Nephron (organoid): ENCODE results near the gene MIEF2.
A peak's percentile ranks its signal among the peaks of the same experiment; 100 is the strongest.

Source experiments
- H3K27ac Mint-ChIP-seq, 3 experiments: 2 replicates each; pipeline ENCODE4 v1.8.0; 2020; ENCODE audit warnings: mixed read lengths in 3 of 3, mild to moderate bottlenecking in 2 of 3, moderate library complexity in 1 of 3
- H3K27me3 Mint-ChIP-seq: 2 replicates; pipeline ENCODE4 v1.8.0; 2021; ENCODE audit warnings: low read depth, mild to moderate bottlenecking, moderate library complexity, mixed read lengths
- H3K36me3 Mint-ChIP-seq: 2 replicates; pipeline ENCODE4 v1.8.0; 2020; ENCODE audit warnings: low read depth, mixed read lengths
- H3K4me1 Mint-ChIP-seq: 2 replicates; pipeline ENCODE4 v1.8.0; 2020; ENCODE audit warnings: mixed read lengths
- H3K4me3 Mint-ChIP-seq, 3 experiments: 2 replicates each; pipeline ENCODE4 v1.8.0; 2020; ENCODE audit warnings: mild to moderate bottlenecking in 3 of 3, mixed read lengths in 3 of 3, moderate library complexity in 2 of 3
- H3K9me3 Mint-ChIP-seq: 2 replicates; pipeline ENCODE4 v1.8.0; 2020; ENCODE audit warnings: mixed read lengths
- TF ChIP-seq, protein P1 (sequence below), 3 experiments: fragments of 200-600 bp; sonication (generic); IDR thresholded peaks; one replicate each; pipeline ENCODE4 v1.5.0; 2021; ENCODE audit warnings: antibody characterized with exemption in 3 of 3; ENCODE audit not compliant: unreplicated experiment in 3 of 3

The MIEF2 gene

GRCh38 chr17:18259621-18260331 lies 686 bp upstream of the MIEF2 start:
- TF ChIP-seq, protein P1, sequence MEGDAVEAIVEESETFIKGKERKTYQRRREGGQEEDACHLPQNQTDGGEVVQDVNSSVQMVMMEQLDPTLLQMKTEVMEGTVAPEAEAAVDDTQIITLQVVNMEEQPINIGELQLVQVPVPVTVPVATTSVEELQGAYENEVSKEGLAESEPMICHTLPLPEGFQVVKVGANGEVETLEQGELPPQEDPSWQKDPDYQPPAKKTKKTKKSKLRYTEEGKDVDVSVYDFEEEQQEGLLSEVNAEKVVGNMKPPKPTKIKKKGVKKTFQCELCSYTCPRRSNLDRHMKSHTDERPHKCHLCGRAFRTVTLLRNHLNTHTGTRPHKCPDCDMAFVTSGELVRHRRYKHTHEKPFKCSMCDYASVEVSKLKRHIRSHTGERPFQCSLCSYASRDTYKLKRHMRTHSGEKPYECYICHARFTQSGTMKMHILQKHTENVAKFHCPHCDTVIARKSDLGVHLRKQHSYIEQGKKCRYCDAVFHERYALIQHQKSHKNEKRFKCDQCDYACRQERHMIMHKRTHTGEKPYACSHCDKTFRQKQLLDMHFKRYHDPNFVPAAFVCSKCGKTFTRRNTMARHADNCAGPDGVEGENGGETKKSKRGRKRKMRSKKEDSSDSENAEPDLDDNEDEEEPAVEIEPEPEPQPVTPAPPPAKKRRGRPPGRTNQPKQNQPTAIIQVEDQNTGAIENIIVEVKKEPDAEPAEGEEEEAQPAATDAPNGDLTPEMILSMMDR (IDR thresholded peaks at IDR 0.05; ENCODE audit: unreplicated experiment in 3 of 3) = no peak
- Mint-ChIP-seq H3K9me3 (no peaks in the 10 kb centered on the region), H3K4me1 (peaks cover 18% of the 10 kb centered on the region), H3K27me3 (no peaks in the 10 kb centered on the region), H3K4me3 (peak overlapping the region; percentile 83 to 89 (median 88)), H3K27ac (peak overlapping the region; percentile 70 to 88 (median 87)), H3K36me3 (peaks cover 8% of the 10 kb centered on the region)

DNA sequence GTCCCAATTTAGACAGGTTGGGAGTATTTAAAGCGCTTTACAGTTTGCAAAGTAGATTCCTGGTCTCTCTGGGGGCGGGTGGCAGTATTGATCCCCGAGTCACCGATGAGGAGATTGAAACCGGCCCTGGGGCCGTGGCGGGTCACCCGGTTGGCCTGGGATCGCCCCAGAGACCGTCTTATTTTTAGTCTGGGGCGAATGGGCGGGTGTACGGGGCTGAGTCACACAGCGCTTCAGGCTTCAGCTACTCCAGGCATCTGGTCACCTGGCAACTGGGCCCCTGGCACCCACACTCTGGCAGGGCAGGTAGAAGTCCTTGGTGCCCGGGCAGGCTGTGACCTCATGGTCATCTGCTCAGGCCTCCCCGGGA lies 669 bp downstream of the MIEF2 start:
- peaks cover 18% of the 10 kb centered on the region for H3K4me1 Mint-ChIP-seq
- H3K9me3 Mint-ChIP-seq = no peaks in the 10 kb centered on the region
- TF ChIP-seq, protein P1 (IDR thresholded peaks at IDR 0.05; ENCODE audit: unreplicated experiment in 3 of 3) = no peak
- H3K27ac Mint-ChIP-seq = peak overlapping the region in 2 of 3 experiments; percentile 45 to 87
- peak overlapping the region; percentile 83 to 89 (median 88) for H3K4me3 Mint-ChIP-seq
- H3K36me3 Mint-ChIP-seq = peaks cover 5% of the 10 kb centered on the region
- no peaks in the 10 kb centered on the region for H3K27me3 Mint-ChIP-seq

- H3K9me3 Mint-ChIP-seq = no peaks in the 10 kb centered on the region
- H3K4me1 Mint-ChIP-seq = peaks cover 18% of the 10 kb centered on the region
- H3K27ac Mint-ChIP-seq = peak overlapping the region in 2 of 3 experiments; percentile 45 to 87
- TF ChIP-seq, protein P1 (IDR thresholded peaks at IDR 0.05; ENCODE audit: unreplicated experiment in 3 of 3) = no peak
- H3K36me3 Mint-ChIP-seq = peaks cover 7% of the 10 kb centered on the region
- H3K4me3 Mint-ChIP-seq = peak overlapping the region; percentile 83 to 89 (median 88)
- H3K27me3 Mint-ChIP-seq = no peaks in the 10 kb centered on the region
These were observed 1.2 kb downstream of the MIEF2 start for GRCh38 chr17:18261659-18262058.

- Mint-ChIP-seq H3K4me3 (peak overlapping the region; percentile 83 to 89 (median 88)), H3K27me3 (no peaks in the 10 kb centered on the region), H3K36me3 (peaks cover 8% of the 10 kb centered on the region), H3K9me3 (no peaks in the 10 kb centered on the region), H3K4me1 (peaks cover 15% of the 10 kb centered on the region), H3K27ac (no peak overlapping the region)
- TF ChIP-seq, protein P1 (IDR thresholded peaks at IDR 0.05; ENCODE audit: unreplicated experiment in 3 of 3) = no peak
These were observed 1.6 kb downstream of the MIEF2 start for GRCh38 chr17:18262111-18262510.

- Mint-ChIP-seq H3K4me3 (peak overlapping the region; percentile 83 to 89 (median 88)), H3K36me3 (peaks cover 8% of the 10 kb centered on the region), H3K27ac (no peak overlapping the region), H3K27me3 (no peaks in the 10 kb centered on the region), H3K4me1 (peaks cover 12% of the 10 kb centered on the region), H3K9me3 (no peaks in the 10 kb centered on the region)
- TF ChIP-seq, protein P1 (IDR thresholded peaks at IDR 0.05; ENCODE audit: unreplicated experiment in 3 of 3) = no peak
These were observed 2.2 kb downstream of the MIEF2 start for GRCh38 chr17:18262641-18263040.
